Measurements from ENCODE around the gene MN1.

DNA sequence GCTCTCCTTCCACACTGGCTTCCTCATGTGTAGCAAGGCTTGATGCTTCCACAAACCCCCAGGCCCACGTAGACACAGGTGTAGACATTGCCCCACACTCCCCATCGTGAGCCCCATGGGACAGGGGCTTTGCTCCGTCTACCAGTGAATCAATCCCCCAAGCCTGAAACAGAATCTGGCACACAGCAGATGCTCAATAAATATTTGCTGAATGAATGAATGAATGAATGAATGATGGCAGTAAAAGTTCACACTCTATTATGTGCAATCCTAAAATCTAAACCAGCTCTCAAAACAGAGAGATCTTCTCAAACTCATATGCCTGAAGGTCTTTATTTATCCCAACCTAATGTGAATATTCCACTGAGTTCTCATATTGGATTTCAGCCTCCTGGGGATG, 69.9 kb downstream of the MN1 start:
- TF ChIP-seq, protein P1, sequence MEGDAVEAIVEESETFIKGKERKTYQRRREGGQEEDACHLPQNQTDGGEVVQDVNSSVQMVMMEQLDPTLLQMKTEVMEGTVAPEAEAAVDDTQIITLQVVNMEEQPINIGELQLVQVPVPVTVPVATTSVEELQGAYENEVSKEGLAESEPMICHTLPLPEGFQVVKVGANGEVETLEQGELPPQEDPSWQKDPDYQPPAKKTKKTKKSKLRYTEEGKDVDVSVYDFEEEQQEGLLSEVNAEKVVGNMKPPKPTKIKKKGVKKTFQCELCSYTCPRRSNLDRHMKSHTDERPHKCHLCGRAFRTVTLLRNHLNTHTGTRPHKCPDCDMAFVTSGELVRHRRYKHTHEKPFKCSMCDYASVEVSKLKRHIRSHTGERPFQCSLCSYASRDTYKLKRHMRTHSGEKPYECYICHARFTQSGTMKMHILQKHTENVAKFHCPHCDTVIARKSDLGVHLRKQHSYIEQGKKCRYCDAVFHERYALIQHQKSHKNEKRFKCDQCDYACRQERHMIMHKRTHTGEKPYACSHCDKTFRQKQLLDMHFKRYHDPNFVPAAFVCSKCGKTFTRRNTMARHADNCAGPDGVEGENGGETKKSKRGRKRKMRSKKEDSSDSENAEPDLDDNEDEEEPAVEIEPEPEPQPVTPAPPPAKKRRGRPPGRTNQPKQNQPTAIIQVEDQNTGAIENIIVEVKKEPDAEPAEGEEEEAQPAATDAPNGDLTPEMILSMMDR (IDR thresholded peaks at IDR 0.05) = no peak
- no peak for TF ChIP-seq POLR2A (IDR thresholded peaks at IDR 0.05)
